Activated CD4-positive, alpha-beta T cell treated with anti-CD3 and anti-CD28 coated beads, Interleukin-2, Interleukin-6, amounts not matched to agents 100 ng/mL and 50 ng/mL, durations not matched to agents 16 hours and 8 hours (primary cell): ENCODE results near the gene ADH4.

ENCODE experiments used
- DNase-seq: peaks from one replicate; pipeline ENCODE4 v3.0.0-alpha.2; 2020

The ADH4 gene

GRCh38 chr4:99078931-99079624, 65.0 kb downstream of the ADH4 start:
- no peak for DNase-seq

GRCh38 chr4:99078336-99078735, 65.8 kb downstream of the ADH4 start:
- DNase-seq = no peak

- DNase-seq = no peak
Observed at GRCh38 chr4:99077177-99077576, 66.9 kb downstream of the ADH4 start.

- DNase-seq = no peak
Observed at GRCh38 chr4:99076292-99076976, 67.7 kb downstream of the ADH4 start.

- no peak for DNase-seq
Observed at GRCh38 chr4:99074816-99075215, 69.3 kb downstream of the ADH4 start.
